Liver (tissue), 9 donors: ENCODE data around the gene KRTAP5-1. TPM values are rescaled to one million over a fixed set of nuclear protein-coding genes. Genes with fewer than 3 reads are reported as not detected.

Experiments
- DNase-seq: peaks from one replicate; pipeline ENCODE4 v3.0.0-alpha.2; 2017; ENCODE audit warnings: low spot score
- H3K27ac ChIP-seq, 2 donors: one replicate each; pipeline ENCODE4 v1.7.0; 2013; ENCODE audit warnings: inconsistent platforms in 2 of 2, low read length in 2 of 2, control low read depth in 1 of 2, low read depth in 1 of 2, mild to moderate bottlenecking in 1 of 2
- H3K27me3 ChIP-seq, 4 donors: one replicate each; pipeline versions ENCODE4 v1.6.1 to v1.7.0; 2013; ENCODE audit warnings: low read length in 3 of 4, inconsistent platforms in 1 of 4, mild to moderate bottlenecking in 1 of 4, moderate library complexity in 1 of 4; ENCODE audit not compliant: control insufficient read depth in 4 of 4, insufficient read depth in 4 of 4
- H3K36me3 ChIP-seq, 4 donors: one replicate each; pipeline versions ENCODE4 v1.6.1 to v1.7.0; 2013; ENCODE audit warnings: low read length in 3 of 4, mild to moderate bottlenecking in 3 of 4, low read depth in 1 of 4, moderate library complexity in 1 of 4; ENCODE audit not compliant: control insufficient read depth in 4 of 4, insufficient read depth in 3 of 4
- H3K4me1 ChIP-seq, 4 donors: one replicate each; pipeline versions ENCODE4 v1.6.1 to v1.7.0; 2013; ENCODE audit warnings: low read length in 3 of 4, mild to moderate bottlenecking in 3 of 4, moderate library complexity in 1 of 4; ENCODE audit not compliant: control insufficient read depth in 4 of 4, insufficient read depth in 4 of 4
- H3K4me3 ChIP-seq, 3 donors: one replicate each; pipeline versions ENCODE4 v1.6.1 to v1.7.0; 2013; ENCODE audit warnings: low read length in 3 of 3, control low read depth in 1 of 3, low read depth in 1 of 3, mild to moderate bottlenecking in 1 of 3
- H3K9ac ChIP-seq, 2 donors: one replicate each; pipeline ENCODE4 v1.7.0; 2013; ENCODE audit warnings: low read length in 2 of 2, mild to moderate bottlenecking in 2 of 2, moderate library complexity in 2 of 2, control low read depth in 1 of 2, low read depth in 1 of 2
- H3K9me3 ChIP-seq, 4 donors: one replicate each; pipeline versions ENCODE4 v1.6.1 to v1.7.0; 2013; ENCODE audit warnings: low read length in 3 of 4; ENCODE audit not compliant: control insufficient read depth in 4 of 4
- ATF3 ChIP-seq: IDR thresholded peaks from 2 replicates; pipeline ENCODE4 v1.6.1; 2016; ENCODE audit warnings: antibody characterized with exemption
- CTCF ChIP-seq: fragments of 150-350 bp; IDR thresholded peaks from 2 replicates; pipeline ENCODE4 v1.5.1; 2017; ENCODE audit warnings: improper control_type of control experiment, low read depth, low read length; ENCODE audit not compliant: missing input control
- FOXA1 ChIP-seq: IDR thresholded peaks from 2 replicates; pipeline ENCODE4 v1.6.1; 2016; ENCODE audit warnings: antibody characterized with exemption
- FOXA2 ChIP-seq: IDR thresholded peaks from 2 replicates; pipeline ENCODE4 v1.6.1; 2016; ENCODE audit warnings: antibody characterized with exemption
- GABPA ChIP-seq, 2 donors: IDR thresholded peaks in 1 of 2; conservative IDR thresholded peaks in 1 of 2; 2 replicates each; pipeline ENCODE4 v1.6.1; 2016; ENCODE audit warnings: antibody characterized with exemption in 2 of 2, mild to moderate bottlenecking in 1 of 2, moderate library complexity in 1 of 2
- HNF4A ChIP-seq, 2 donors: conservative IDR thresholded peaks; 2 replicates each; pipeline ENCODE4 v1.6.1; 2016; ENCODE audit warnings: antibody characterized with exemption in 2 of 2, mild to moderate bottlenecking in 2 of 2
- HNF4G ChIP-seq: IDR thresholded peaks from 2 replicates; pipeline ENCODE4 v1.6.1; 2016; ENCODE audit warnings: antibody characterized with exemption
- JUND ChIP-seq, 2 donors: IDR thresholded peaks; 2 replicates each; pipeline ENCODE4 v1.6.1; 2016; ENCODE audit warnings: antibody characterized with exemption in 2 of 2
- MAX ChIP-seq: IDR thresholded peaks from 2 replicates; pipeline ENCODE4 v1.6.1; 2016; ENCODE audit warnings: antibody characterized with exemption
- NR2F2 ChIP-seq: IDR thresholded peaks from 2 replicates; pipeline ENCODE4 v1.6.1; 2016; ENCODE audit warnings: antibody characterized with exemption
- RAD21 ChIP-seq, 2 donors: IDR thresholded peaks; 2 replicates each; pipeline ENCODE4 v1.6.1; 2016; ENCODE audit warnings: antibody characterized with exemption in 2 of 2, mild to moderate bottlenecking in 2 of 2
- REST ChIP-seq: IDR thresholded peaks from 2 replicates; pipeline ENCODE4 v1.6.1; 2016; ENCODE audit warnings: antibody characterized with exemption, mild to moderate bottlenecking
- RXRA ChIP-seq, 2 donors: IDR thresholded peaks; 2 replicates each; pipeline ENCODE4 v1.6.1; 2017 to 2018; ENCODE audit warnings: antibody characterized with exemption in 2 of 2, mild to moderate bottlenecking in 1 of 2
- SP1 ChIP-seq: IDR thresholded peaks from 2 replicates; pipeline ENCODE4 v1.6.1; 2018; ENCODE audit warnings: antibody characterized with exemption, mild to moderate bottlenecking
- TAF1 ChIP-seq: conservative IDR thresholded peaks from 2 replicates; pipeline ENCODE4 v1.6.1; 2016; ENCODE audit warnings: antibody characterized with exemption, mild to moderate bottlenecking
- YY1 ChIP-seq: IDR thresholded peaks from 2 replicates; pipeline ENCODE4 v1.6.1; 2016; ENCODE audit warnings: antibody characterized with exemption, mild to moderate bottlenecking
- ZBTB33 ChIP-seq: IDR thresholded peaks from 2 replicates; pipeline ENCODE4 v1.6.1; 2016; ENCODE audit warnings: antibody characterized with exemption
- WGBS: extraction: QIAGEN DNeasy Blood & Tissue Kit; methylation state at CpG from one replicate; pipeline ENCODE4 v1.1.7; 2013; 5-methylcytosine and 5-hydroxymethylcytosine counted together
- polyA plus RNA-seq, 2 donors: library from polyadenylated mRNA; stranded (reverse) in 1 of 2; unstranded in 1 of 2; fragments of 200-250 nt in 1 of 2; fragments of >200 nt in 1 of 2; fragmentation: Nextera tagmentation in 1 of 2; extraction: Ambion mirVana in 1 of 2; gene quantifications; one replicate each; pipeline versions ENCODE4 v1.2.1 to v1.2.3, GENCODE V29; 2013 to 2015
- total RNA-seq, 2 donors: library from RNA; depleted of rRNA; stranded (reverse); fragments of >200 nt; gene quantifications; one replicate each; pipeline ENCODE4 v1.2.3, GENCODE V29; 2014
- donor health status: healthy.
- donor health status: healthy.
- donor health status: healthy.
- donor health status: healthy.
- donor health status: healthy.

KRTAP5-1 gene
- total and polyA plus RNA-seq, 4 donors, result not detected

- Histone ChIP-seq H3K27ac (no peak overlapping the region), H3K4me3 (no peak overlapping the region), H3K27me3 (peaks cover 0 to 2% (median 0%) of the 10 kb centered on the region in 4 donors), H3K36me3 (no peaks in the 10 kb centered on the region), H3K9me3 (no peaks in the 10 kb centered on the region), H3K9ac (no peak overlapping the region), H3K4me1 (peaks cover 2 to 27% (median 13%) of the 10 kb centered on the region in 4 donors)
- DNase-seq, result no peak
- WGBS, result 62% methylated on average over 13 of the region's 13 CpGs
- TF ChIP-seq HNF4A (conservative IDR thresholded peaks at IDR 0.05), result peak; percentile 54 to 74
- peak; percentile 23 to 64 for TF ChIP-seq RXRA (IDR thresholded peaks at IDR 0.05)
- no peak for TF ChIP-seq FOXA1
Observed at GRCh38 chr11:1543606-1544263, 41.3 kb downstream of the KRTAP5-1 start.

- Histone ChIP-seq H3K9me3 (no peaks in the 10 kb centered on the region), H3K9ac (no peak overlapping the region), H3K36me3 (no peaks in the 10 kb centered on the region), H3K27me3 (peaks cover 0 to 2% (median 0%) of the 10 kb centered on the region in 4 donors), H3K4me1 (peaks cover 0 to 16% (median 9%) of the 10 kb centered on the region in 4 donors), H3K27ac (no peak overlapping the region), H3K4me3 (no peak overlapping the region)
- no peak for DNase-seq
- no peak for TF ChIP-seq HNF4G
- TF ChIP-seq REST, result no peak
- TF ChIP-seq ZBTB33, result no peak
- TF ChIP-seq YY1, result no peak
- no peak for TF ChIP-seq RXRA (IDR thresholded peaks at IDR 0.05)
- TF ChIP-seq HNF4A (conservative IDR thresholded peaks at IDR 0.05), result no peak
- TF ChIP-seq CTCF, result no peak
- TF ChIP-seq FOXA2, result no peak
- no peak for TF ChIP-seq FOXA1
- no peak for TF ChIP-seq ATF3
- TF ChIP-seq JUND (IDR thresholded peaks at IDR 0.05), result no peak
- no peak for TF ChIP-seq RAD21 (IDR thresholded peaks at IDR 0.05)
- no peak for TF ChIP-seq MAX
- no peak for TF ChIP-seq TAF1
- no peak for TF ChIP-seq GABPA (IDR thresholded peaks at IDR 0.05 in 1 of 2, conservative IDR thresholded peaks at IDR 0.05 in 1 of 2)
- TF ChIP-seq SP1, result no peak
- no peak for TF ChIP-seq NR2F2
- WGBS, result 59% methylated on average over 10 of the region's 10 CpGs
Observed at GRCh38 chr11:1542267-1542666, 42.8 kb downstream of the KRTAP5-1 start.
